ENCODE data around the gene ELN.

Gene ELN

GRCh38 chr7:74116356-74116755 lies 88.4 kb downstream of the ELN start:
- DNase-seq (ENCODE audit: low read depth) = no peak
- no peak overlapping the region for H3K4me3 ChIP-seq (ENCODE audit: low read length)
- no peak for TF ChIP-seq CTCF (IDR thresholded peaks at IDR 0.05; ENCODE audit: insufficient read depth, low read depth, low read length, missing control alignments)

Data from epithelial cell of esophagus (primary cell).